Measurements from ENCODE around the gene TMEM220.

Gene TMEM220

GRCh38 chr17:10729334-10730193 lies at the start of gene TMEM220:
Gene TMEM220, minus strand, starts transcription at chr17:10730023. Its CDS starts 172 bp downstream, at chr17:10729851.
- in situ Hi-C loops (cut with HindIII; ENCODE audit: low sequenced_read_pairs), result loop anchor here (5.0 kb wide), 1 partner anchor 87 kb away; no protein-coding TSS in a partner anchor

DNA sequence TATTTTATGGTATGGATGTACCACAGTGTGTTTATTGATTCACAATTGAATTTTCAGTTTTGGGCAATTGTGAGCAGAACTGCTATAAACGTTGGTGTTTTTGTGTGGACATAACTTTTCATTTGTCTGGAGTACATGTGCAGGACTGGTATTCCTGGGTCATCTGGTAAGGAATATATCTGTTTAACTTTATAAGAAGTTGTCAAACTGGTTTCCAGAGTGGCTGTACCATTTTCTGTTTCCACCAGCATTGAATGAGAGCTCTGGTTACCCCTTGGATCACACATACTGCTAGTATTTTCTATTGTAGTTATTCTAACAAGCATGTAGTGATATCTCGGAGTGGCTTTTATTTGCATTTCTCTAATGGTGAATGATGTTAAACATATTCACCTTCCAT lies 49.8 kb upstream of the TMEM220 start:
- in situ Hi-C loops (cut with HindIII; ENCODE audit: low sequenced_read_pairs), result no loop called here

- in situ Hi-C loops (cut with HindIII; ENCODE audit: low sequenced_read_pairs), result no loop called here
Measured at GRCh38 chr17:10777890-10778289, 48.1 kb upstream of the TMEM220 start.

- in situ Hi-C loops (cut with HindIII; ENCODE audit: low sequenced_read_pairs), result no loop called here
Measured at GRCh38 chr17:10777131-10777807, 47.4 kb upstream of the TMEM220 start.

DNA sequence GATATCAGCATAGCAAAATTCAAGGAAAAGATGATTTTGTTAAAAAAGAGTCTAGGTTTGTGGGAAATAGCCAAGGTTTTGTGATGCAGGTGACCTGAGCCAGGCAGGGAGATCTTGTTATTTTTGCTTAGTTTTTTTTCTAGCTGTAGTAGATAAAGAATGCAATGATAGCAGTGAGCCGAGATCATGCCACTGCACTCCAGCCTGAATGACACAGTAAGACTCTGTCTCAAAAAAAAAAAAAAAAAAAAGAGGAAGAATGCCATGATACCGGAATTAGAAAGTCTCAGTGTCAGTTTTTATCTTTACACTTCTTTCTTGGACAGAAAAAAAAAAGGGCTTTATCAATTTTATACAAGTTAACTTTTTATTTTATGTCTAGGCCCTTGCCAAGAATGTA lies 46.6 kb upstream of the TMEM220 start:
- in situ Hi-C loops (cut with HindIII; ENCODE audit: low sequenced_read_pairs), result no loop called here

GRCh38 chr17:10775740-10776356 lies 46.0 kb upstream of the TMEM220 start:
- in situ Hi-C loops (cut with HindIII; ENCODE audit: low sequenced_read_pairs), result no loop called here

DNA sequence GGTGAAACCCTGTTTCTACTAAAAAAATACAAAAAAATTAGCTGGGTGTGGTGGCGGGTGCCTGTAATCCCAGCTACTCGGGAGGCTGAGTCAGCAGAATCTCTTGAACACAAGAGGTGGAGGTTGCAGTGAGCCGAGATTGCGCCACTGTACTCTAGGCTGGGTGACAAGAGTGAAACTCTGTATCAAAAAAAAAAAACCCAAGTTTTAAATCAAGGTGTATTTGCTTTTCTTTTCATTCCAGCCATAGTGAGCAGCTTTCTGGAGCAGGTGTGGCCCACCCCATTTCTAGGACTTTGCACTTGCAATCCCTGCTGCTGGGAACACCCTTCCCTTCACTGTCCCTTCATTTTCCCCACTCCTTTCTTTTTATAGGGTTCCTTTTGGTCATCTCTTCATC lies 45.2 kb upstream of the TMEM220 start:
- in situ Hi-C loops (cut with HindIII; ENCODE audit: low sequenced_read_pairs), result no loop called here

DNA sequence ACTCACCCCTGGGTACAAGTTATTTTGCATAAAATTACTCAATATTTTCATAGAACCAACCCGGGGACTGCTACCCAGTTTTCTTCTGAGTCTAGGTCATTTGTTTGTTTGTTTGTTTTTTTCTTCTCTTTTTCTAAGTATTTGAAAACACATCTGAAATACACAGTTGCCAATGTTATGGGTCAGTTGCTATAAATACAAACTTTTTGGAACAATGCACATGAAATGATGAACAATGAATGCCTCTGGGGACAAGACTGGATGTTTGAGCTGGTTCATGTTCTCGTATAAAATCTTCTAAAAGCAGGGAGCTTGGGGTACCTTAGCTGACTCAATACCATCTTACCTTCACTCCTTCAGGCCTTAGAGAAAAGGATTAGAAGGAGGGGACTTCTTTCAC lies 43.6 kb upstream of the TMEM220 start:
- in situ Hi-C loops (cut with HindIII; ENCODE audit: low sequenced_read_pairs), result no loop called here

- in situ Hi-C loops (cut with HindIII; ENCODE audit: low sequenced_read_pairs), result no loop called here
Measured at GRCh38 chr17:10772425-10773380, 42.9 kb upstream of the TMEM220 start.

DNA sequence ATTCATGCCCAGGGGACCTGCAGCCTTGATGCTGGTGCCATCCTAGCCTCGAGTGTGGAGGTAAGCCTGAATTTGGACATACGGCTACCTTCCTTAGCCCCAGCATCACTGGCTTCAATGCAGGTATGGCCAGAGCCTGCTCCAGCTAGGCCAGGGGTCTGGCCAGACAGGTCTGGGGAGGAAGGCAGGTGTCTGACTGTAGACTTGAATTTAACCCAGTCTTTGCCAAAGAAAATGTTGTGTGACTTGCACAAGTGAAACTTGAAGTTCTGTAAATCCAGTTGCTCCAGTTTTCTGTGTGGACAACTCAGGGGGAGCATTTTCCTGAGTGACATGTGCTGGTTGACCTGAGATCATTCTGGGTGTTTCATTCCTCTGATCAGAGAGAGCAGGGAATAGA lies 41.3 kb upstream of the TMEM220 start:
- in situ Hi-C loops (cut with HindIII; ENCODE audit: low sequenced_read_pairs), result no loop called here

GRCh38 chr17:10769840-10770239 lies 40.0 kb upstream of the TMEM220 start:
- in situ Hi-C loops (cut with HindIII; ENCODE audit: low sequenced_read_pairs), result no loop called here

GRCh38 chr17:10768750-10769251 lies 39.0 kb upstream of the TMEM220 start:
- in situ Hi-C loops (cut with HindIII; ENCODE audit: low sequenced_read_pairs), result no loop called here

GRCh38 chr17:10767232-10767631 lies 37.4 kb upstream of the TMEM220 start:
- in situ Hi-C loops (cut with HindIII; ENCODE audit: low sequenced_read_pairs), result no loop called here

- in situ Hi-C loops (cut with HindIII; ENCODE audit: low sequenced_read_pairs), result no loop called here
Measured at GRCh38 chr17:10762037-10762436, 32.2 kb upstream of the TMEM220 start.

DNA sequence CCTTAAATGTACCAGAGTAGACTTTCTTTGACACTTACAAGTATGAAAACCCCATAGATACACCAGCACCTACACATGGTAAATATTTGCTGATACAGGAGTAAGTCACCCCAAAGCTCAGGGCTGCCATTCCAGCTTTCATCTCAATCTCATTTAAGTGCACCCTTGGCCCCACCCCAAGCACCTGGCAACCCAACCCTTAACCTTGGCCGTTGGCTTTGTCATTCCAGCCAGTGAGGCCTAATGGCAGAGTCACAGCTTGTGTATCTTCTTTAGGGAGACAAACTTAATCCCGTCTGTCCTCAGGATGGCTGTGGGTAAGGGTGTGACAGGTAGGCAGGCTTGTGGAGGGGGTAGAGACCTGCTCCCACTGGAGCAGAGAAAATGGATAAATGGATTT lies 31.5 kb upstream of the TMEM220 start:
- in situ Hi-C loops (cut with HindIII; ENCODE audit: low sequenced_read_pairs), result no loop called here

DNA sequence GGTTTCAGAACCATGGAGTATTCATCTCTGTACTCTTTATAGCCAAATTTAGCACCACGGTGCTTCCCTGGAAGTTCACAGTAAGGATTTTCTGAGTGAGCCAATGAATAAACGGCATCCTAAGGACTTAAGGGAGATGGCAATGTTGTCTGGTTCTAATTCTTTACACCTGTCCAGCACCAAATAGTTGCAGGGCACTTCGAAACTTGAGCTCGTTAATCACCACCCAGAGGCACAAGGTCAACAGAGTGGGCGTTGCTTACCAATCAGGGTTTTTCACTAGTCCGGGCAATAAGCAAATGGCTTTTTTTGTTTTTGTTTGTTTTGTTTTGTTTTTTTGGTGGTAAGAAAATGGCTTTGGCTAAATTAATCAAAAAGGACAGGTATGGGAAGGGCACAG lies 28.2 kb upstream of the TMEM220 start:
- in situ Hi-C loops (cut with HindIII; ENCODE audit: low sequenced_read_pairs), result no loop called here

DNA sequence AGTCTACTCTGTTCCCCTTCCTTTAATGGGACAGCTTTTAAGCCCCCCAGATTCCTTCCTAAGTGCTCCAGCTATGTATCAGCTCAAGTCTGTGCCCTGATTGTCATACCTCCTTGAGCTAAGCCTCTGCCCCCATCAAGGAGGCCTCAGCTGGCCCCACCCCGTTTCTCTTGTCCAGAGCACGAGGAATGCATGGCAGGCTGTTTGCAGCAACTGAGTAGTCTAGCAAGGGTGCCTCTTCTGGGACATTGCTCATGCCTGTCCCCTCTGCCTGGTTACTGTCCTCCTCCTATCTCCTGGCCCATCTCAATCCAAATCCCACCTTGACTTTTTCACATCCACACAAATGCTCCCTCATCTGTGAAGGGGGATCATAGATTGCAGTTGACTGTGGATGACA lies 27.8 kb upstream of the TMEM220 start:
- in situ Hi-C loops (cut with HindIII; ENCODE audit: low sequenced_read_pairs), result no loop called here

DNA sequence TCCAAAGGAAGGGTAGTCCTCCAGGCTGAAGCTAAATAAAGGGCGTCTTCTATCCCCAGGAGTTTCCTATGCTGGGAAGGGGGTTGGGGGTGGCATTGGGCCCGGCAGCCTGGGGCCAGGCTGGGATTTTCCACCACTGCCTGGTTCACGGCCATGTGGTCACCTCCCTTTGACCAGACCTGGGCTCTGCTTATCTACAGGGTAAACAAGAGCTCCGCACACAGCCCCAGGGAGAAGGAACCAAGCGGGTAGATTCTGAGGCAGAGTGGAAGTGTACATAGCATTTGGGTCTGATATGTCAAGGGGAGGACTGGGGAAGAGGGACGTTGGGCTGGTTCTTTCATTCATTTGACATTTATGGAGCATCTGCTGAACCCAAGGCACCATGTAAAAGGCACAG lies 27.2 kb upstream of the TMEM220 start:
- in situ Hi-C loops (cut with HindIII; ENCODE audit: low sequenced_read_pairs), result no loop called here

GRCh38 chr17:10756619-10757018 lies 26.8 kb upstream of the TMEM220 start:
- in situ Hi-C loops (cut with HindIII; ENCODE audit: low sequenced_read_pairs), result no loop called here

DNA sequence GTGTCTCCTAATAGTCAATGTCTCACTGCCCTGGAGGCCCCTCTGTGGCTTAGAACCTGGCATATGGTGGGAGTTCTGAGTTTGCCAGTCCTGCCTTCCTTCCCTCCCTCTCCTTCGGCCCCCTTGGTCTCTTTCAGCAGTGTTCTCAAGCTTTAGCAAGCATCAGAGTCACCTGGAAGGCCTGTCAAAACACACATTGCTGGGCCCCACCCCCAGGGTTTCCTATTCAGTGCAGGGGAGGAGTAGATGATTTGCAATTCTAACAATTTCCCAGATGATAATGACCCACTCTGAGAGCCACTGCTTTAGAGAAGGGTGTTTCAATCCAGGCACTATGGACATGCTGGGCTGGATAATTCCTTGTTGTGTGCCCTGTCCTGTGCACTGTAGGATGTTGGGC lies 26.4 kb upstream of the TMEM220 start:
- in situ Hi-C loops (cut with HindIII; ENCODE audit: low sequenced_read_pairs), result no loop called here
